Panc1 (cell line): ENCODE data around the gene NCKAP1. TPM values are rescaled to one million over a fixed set of nuclear protein-coding genes. Genes with fewer than 3 reads are reported as not detected.

Experiments
- ATAC-seq: fragments of 200-7000 bp; cut with Tn5 transposase; 2 replicates; pipeline ENCODE4 v1.9.1; 2020; ENCODE audit warnings: mild to moderate bottlenecking, moderate library complexity
- BruUV-seq: library from RNA; stranded (reverse); fragments of 400-500 nt; replicated peaks from 2 replicates; lab custom pipeline; 2021; lab: Mats Ljungman, UMichigan
- CTCF ChIA-PET: fragments of 300-600 bp; sonication (Branson Sonifier 250); formaldehyde crosslinking; loops from one replicate; lab custom pipeline; 2022; ENCODE audit warnings: antibody characterized with exemption; lab: Charles Lee
- POLR2A ChIA-PET: fragments of 300-600 bp; sonication (Branson Sonifier 250); formaldehyde crosslinking; loops from one replicate; lab custom pipeline; 2022; ENCODE audit warnings: antibody characterized with exemption; lab: Charles Lee
- DNase-seq: peaks from one replicate; pipeline ENCODE4 v3.0.0-alpha.2; 2010; ENCODE audit warnings: low read depth, low spot score
- H3K27ac ChIP-seq: 2 replicates; pipeline ENCODE4 v1.5.1; 2011; ENCODE audit warnings: mild to moderate bottlenecking, low read length, inconsistent platforms
- H3K27me3 ChIP-seq: fragments of 200-500 bp; sonication (Bioruptor generic); 2 replicates; pipeline ENCODE4 v1.6.0; 2014; ENCODE audit warnings: low read length, inconsistent platforms; ENCODE audit not compliant: control insufficient read depth, insufficient read depth
- H3K36me3 ChIP-seq: fragments of 200-500 bp; sonication (Bioruptor generic); 2 replicates; pipeline ENCODE4 v1.5.1; 2014; ENCODE audit warnings: inconsistent platforms, mild to moderate bottlenecking, low read length, moderate library complexity; ENCODE audit not compliant: control insufficient read depth, insufficient read depth
- H3K4me1 ChIP-seq: 2 replicates; pipeline ENCODE4 v1.5.1; 2011; ENCODE audit warnings: inconsistent platforms, mild to moderate bottlenecking, low read length, moderate library complexity; ENCODE audit not compliant: control insufficient read depth, insufficient read depth
- H3K4me3 ChIP-seq, 2 experiments: 2 replicates each; pipeline ENCODE4 v1.5.1; 2011 to 2012; ENCODE audit warnings: low read depth in 2 of 2, low read length in 2 of 2, mild to moderate bottlenecking in 2 of 2, inconsistent platforms in 1 of 2, moderate library complexity in 1 of 2
- H3K9me3 ChIP-seq: fragments of 200-500 bp; sonication (Bioruptor generic); 2 replicates; pipeline ENCODE4 v1.5.1; 2014; ENCODE audit warnings: low read depth, mild to moderate bottlenecking, inconsistent platforms, low read length, moderate library complexity; ENCODE audit not compliant: control insufficient read depth, insufficient read depth
- CTCF ChIP-seq: fragments of 450-650 bp; IDR thresholded peaks from 2 replicates; pipeline ENCODE4 v1.5.1; 2017; ENCODE audit warnings: mild to moderate bottlenecking
- POLR2AphosphoS5 ChIP-seq: IDR thresholded peaks from 2 replicates; pipeline ENCODE4 v1.6.1; 2012; ENCODE audit warnings: mild to moderate bottlenecking, low read depth, low read length, moderate library complexity
- SIN3A ChIP-seq: IDR thresholded peaks from 2 replicates; pipeline ENCODE4 v1.6.1; 2012; ENCODE audit warnings: low read depth, mild to moderate bottlenecking, low read length, moderate library complexity, borderline replicate concordance; ENCODE audit not compliant: insufficient read depth
- TCF7L2 ChIP-seq: IDR thresholded peaks from 2 replicates; pipeline ENCODE4 v1.6.1; 2011; ENCODE audit warnings: mild to moderate bottlenecking, low read depth, low read length, inconsistent platforms
- in situ Hi-C: cut with HindIII; loops from 2 replicates; pipeline ENCODE4 v1.10.0; 2016; ENCODE audit warnings: low sequenced_read_pairs, low pct_unique_long_range_greater_than_20kb
- intact Hi-C: fragments of 100-400 bp; cut with micrococcal nuclease; formaldehyde crosslinking; loops from one replicate; pipeline ENCODE4 v1.10.0; 2022; ENCODE audit not compliant: unreplicated experiment
- total RNA-seq: library from RNA; stranded (reverse); gene quantifications from one replicate; pipeline ENCODE4 v1.2.1, GENCODE V29; 2021; ENCODE audit not compliant: unreplicated experiment
- TF ChIP-seq, protein P1 (sequence below), 2 experiments: IDR thresholded peaks; 2 replicates each; pipeline ENCODE4 v1.6.1; 2011 to 2012; ENCODE audit warnings: low read depth in 2 of 2, control low read depth in 1 of 2, low read length in 1 of 2, mild to moderate bottlenecking in 1 of 2, moderate library complexity in 1 of 2; ENCODE audit not compliant: insufficient read depth in 1 of 2

The NCKAP1 gene
- total RNA-seq, 1 experiment from 2014 or later: 174 TPM

GRCh38 chr2:182863642-182864041, 174.6 kb downstream of the NCKAP1 start:
- H3K9me3 ChIP-seq: no peaks in the 10 kb centered on the region
- no peak for TF ChIP-seq CTCF
- TF ChIP-seq, protein P1, sequence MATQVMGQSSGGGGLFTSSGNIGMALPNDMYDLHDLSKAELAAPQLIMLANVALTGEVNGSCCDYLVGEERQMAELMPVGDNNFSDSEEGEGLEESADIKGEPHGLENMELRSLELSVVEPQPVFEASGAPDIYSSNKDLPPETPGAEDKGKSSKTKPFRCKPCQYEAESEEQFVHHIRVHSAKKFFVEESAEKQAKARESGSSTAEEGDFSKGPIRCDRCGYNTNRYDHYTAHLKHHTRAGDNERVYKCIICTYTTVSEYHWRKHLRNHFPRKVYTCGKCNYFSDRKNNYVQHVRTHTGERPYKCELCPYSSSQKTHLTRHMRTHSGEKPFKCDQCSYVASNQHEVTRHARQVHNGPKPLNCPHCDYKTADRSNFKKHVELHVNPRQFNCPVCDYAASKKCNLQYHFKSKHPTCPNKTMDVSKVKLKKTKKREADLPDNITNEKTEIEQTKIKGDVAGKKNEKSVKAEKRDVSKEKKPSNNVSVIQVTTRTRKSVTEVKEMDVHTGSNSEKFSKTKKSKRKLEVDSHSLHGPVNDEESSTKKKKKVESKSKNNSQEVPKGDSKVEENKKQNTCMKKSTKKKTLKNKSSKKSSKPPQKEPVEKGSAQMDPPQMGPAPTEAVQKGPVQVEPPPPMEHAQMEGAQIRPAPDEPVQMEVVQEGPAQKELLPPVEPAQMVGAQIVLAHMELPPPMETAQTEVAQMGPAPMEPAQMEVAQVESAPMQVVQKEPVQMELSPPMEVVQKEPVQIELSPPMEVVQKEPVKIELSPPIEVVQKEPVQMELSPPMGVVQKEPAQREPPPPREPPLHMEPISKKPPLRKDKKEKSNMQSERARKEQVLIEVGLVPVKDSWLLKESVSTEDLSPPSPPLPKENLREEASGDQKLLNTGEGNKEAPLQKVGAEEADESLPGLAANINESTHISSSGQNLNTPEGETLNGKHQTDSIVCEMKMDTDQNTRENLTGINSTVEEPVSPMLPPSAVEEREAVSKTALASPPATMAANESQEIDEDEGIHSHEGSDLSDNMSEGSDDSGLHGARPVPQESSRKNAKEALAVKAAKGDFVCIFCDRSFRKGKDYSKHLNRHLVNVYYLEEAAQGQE (IDR thresholded peaks at IDR 0.05; ENCODE audit: insufficient read depth in 1 of 2, low read depth in 2 of 2, low read length in 1 of 2): no peak
- no peak for TF ChIP-seq TCF7L2
- TF ChIP-seq POLR2AphosphoS5: no peak
- no TSS peak for BruUV-seq
- intact Hi-C loops (no loop called here), in situ Hi-C loops (no loop called here)
- ChIA-PET POLR2A (no interaction called here), CTCF (no interaction called here)
- peaks cover 3% of the 10 kb centered on the region; the same call in 1 of the 2 replicates for H3K27me3 ChIP-seq
- H3K4me1 ChIP-seq: peaks cover 4% of the 10 kb centered on the region; the same call in 1 of the 2 replicates
- H3K36me3 ChIP-seq: no peaks in the 10 kb centered on the region
- H3K4me3 ChIP-seq: no peak overlapping the region
- ATAC-seq (no peak), DNase-seq (no peak)
- no peak overlapping the region for H3K27ac ChIP-seq

- intact Hi-C loops: no loop called here
- ATAC-seq (no peak), DNase-seq (no peak)
- Histone ChIP-seq H3K9me3 (no peaks in the 10 kb centered on the region), H3K4me1 (no peaks in the 10 kb centered on the region), H3K36me3 (no peaks in the 10 kb centered on the region), H3K27me3 (peaks cover 3% of the 10 kb centered on the region; the same call in 1 of the 2 replicates), H3K4me3 (no peak overlapping the region), H3K27ac (no peak overlapping the region)
- POLR2A ChIA-PET: no interaction called here
- no TSS peak for BruUV-seq
- CTCF ChIA-PET: no interaction called here
- in situ Hi-C loops: no loop called here
- TF ChIP-seq, protein P1 (IDR thresholded peaks at IDR 0.05; ENCODE audit: insufficient read depth in 1 of 2, low read depth in 2 of 2, low read length in 1 of 2): no peak
- TF ChIP-seq TCF7L2: no peak
- TF ChIP-seq SIN3A: no peak
- TF ChIP-seq CTCF: no peak
- no peak for TF ChIP-seq POLR2AphosphoS5
These were observed 176.2 kb downstream of the NCKAP1 start for GRCh38 chr2:182862091-182862490.
